NCI-H2227 (cell line): ENCODE data around the gene UTRN.

Experiments
- DNase-seq: peaks from one replicate; lab custom pipeline; 2025; ENCODE audit not compliant: unreplicated experiment; lab: John Stamatoyannopoulos, UW

UTRN gene

GRCh38 chr6:144310765-144311164, 25.6 kb downstream of the UTRN start:
- DNase-seq = no peak

- no peak for DNase-seq
Measured at GRCh38 chr6:144311361-144311760, 26.2 kb downstream of the UTRN start.

- DNase-seq = no peak
Measured at GRCh38 chr6:144314003-144314485, 28.9 kb downstream of the UTRN start.

- DNase-seq = no peak
Measured at GRCh38 chr6:144314562-144314961, 29.4 kb downstream of the UTRN start.

- no peak for DNase-seq
Measured at GRCh38 chr6:144315226-144315980, 30.3 kb downstream of the UTRN start.

GRCh38 chr6:144315981-144316861, 31.1 kb downstream of the UTRN start:
- DNase-seq = no peak

GRCh38 chr6:144316862-144317195, 31.7 kb downstream of the UTRN start:
- DNase-seq = no peak

- no peak for DNase-seq
Measured at GRCh38 chr6:144317736-144318135, 32.6 kb downstream of the UTRN start.

GRCh38 chr6:144319211-144319610, 34.1 kb downstream of the UTRN start:
- no peak for DNase-seq

GRCh38 chr6:144320741-144321140, 35.6 kb downstream of the UTRN start:
- DNase-seq = no peak

GRCh38 chr6:144321839-144322591, 36.9 kb downstream of the UTRN start:
- no peak for DNase-seq

GRCh38 chr6:144325232-144325631, 40.1 kb downstream of the UTRN start:
- DNase-seq = no peak

- DNase-seq = no peak
Measured at GRCh38 chr6:144326393-144326792, 41.3 kb downstream of the UTRN start.

- DNase-seq = no peak
Measured at GRCh38 chr6:144327081-144327480, 41.9 kb downstream of the UTRN start.

GRCh38 chr6:144330017-144330987, 45.2 kb downstream of the UTRN start:
- no peak for DNase-seq

GRCh38 chr6:144331491-144331969, 46.4 kb downstream of the UTRN start:
- DNase-seq = no peak

GRCh38 chr6:144332177-144332576, 47.0 kb downstream of the UTRN start:
- no peak for DNase-seq

- no peak for DNase-seq
Measured at GRCh38 chr6:144334150-144334708, 49.1 kb downstream of the UTRN start.
